ENCODE data around the gene RAB5A. TPM values are rescaled to one million over a fixed set of nuclear protein-coding genes. Genes with fewer than 3 reads are reported as not detected.
"Not testable (repeated sequence)": the region's sequence is repeated elsewhere in the genome, so short reads cannot be mapped to it uniquely, and the experiment has no call there.

Gene RAB5A
- total RNA-seq, 3 donors from 2014 or later, result 68.6 to 73.4 (median 69.2) TPM

GRCh38 chr3:19961960-19962359 is 15.1 kb downstream of the RAB5A start:
- TF ChIP-seq CTCF (IDR thresholded peaks at IDR 0.05), result no peak
- DNase-seq, result peak in 1 of 3 donors; percentile 17
- no peaks in the 10 kb centered on the region for H3K4me1 ChIP-seq (ENCODE audit: low read depth)

GRCh38 chr3:19967208-19967607 is 20.3 kb downstream of the RAB5A start:
- ATAC-seq (no peak), DNase-seq (no peak)
- TF ChIP-seq CTCF (IDR thresholded peaks at IDR 0.05), result no peak
- Histone ChIP-seq H3K9me3 (no peaks in the 10 kb centered on the region), H3K4me3 (no peak overlapping the region), H3K36me3 (ENCODE audit: low read depth) (no peaks in the 10 kb centered on the region), H3K4me1 (ENCODE audit: low read depth) (no peaks in the 10 kb centered on the region)
- intact Hi-C loops (cut with DNase I, micrococcal nuclease), result no loop called here

More at GRCh38 chr3:19961960-19962359, 15.1 kb downstream of the RAB5A start:
- no peak overlapping the region for H3K4me3 ChIP-seq
- peak; percentile 89 for ATAC-seq
- no peaks in the 10 kb centered on the region for H3K36me3 ChIP-seq (ENCODE audit: low read depth)
- intact Hi-C loops (cut with DNase I, micrococcal nuclease), result no loop called here
- H3K9me3 ChIP-seq, result no peaks in the 10 kb centered on the region

GRCh38 chr3:19967812-19968211 is 20.9 kb downstream of the RAB5A start:
- Histone ChIP-seq H3K4me1 (ENCODE audit: low read depth) (no peaks in the 10 kb centered on the region), H3K9me3 (no peaks in the 10 kb centered on the region), H3K36me3 (ENCODE audit: low read depth) (no peaks in the 10 kb centered on the region), H3K4me3 (no peak overlapping the region)
- TF ChIP-seq CTCF (IDR thresholded peaks at IDR 0.05), result no peak
- ATAC-seq (no peak), DNase-seq (no peak)
- intact Hi-C loops (cut with DNase I, micrococcal nuclease), result no loop called here

- Histone ChIP-seq H3K4me1 (ENCODE audit: low read depth) (no peaks in the 10 kb centered on the region), H3K4me3 (no peak overlapping the region), H3K36me3 (ENCODE audit: low read depth) (no peaks in the 10 kb centered on the region), H3K9me3 (no peaks in the 10 kb centered on the region)
- no peak for TF ChIP-seq CTCF (IDR thresholded peaks at IDR 0.05)
- intact Hi-C loops (cut with DNase I, micrococcal nuclease), result no loop called here
- ATAC-seq (no peak), DNase-seq (no peak)
These were observed 23.4 kb downstream of the RAB5A start for GRCh38 chr3:19970327-19970726.

GRCh38 chr3:19972054-19972453 is 25.2 kb downstream of the RAB5A start:
- ATAC-seq, result no peak
- TF ChIP-seq CTCF (IDR thresholded peaks at IDR 0.05), result no peak
- Histone ChIP-seq H3K4me3 (no peak overlapping the region), H3K36me3 (ENCODE audit: low read depth) (peaks cover 4% of the 10 kb centered on the region), H3K9me3 (no peaks in the 10 kb centered on the region), H3K4me1 (ENCODE audit: low read depth) (no peaks in the 10 kb centered on the region)
- DNase-seq, result no peak
- intact Hi-C loops (cut with DNase I, micrococcal nuclease), result no loop called here

- H3K4me1 ChIP-seq (ENCODE audit: low read depth); intact Hi-C loops (cut with DNase I, micrococcal nuclease); DNase-seq; H3K4me3 ChIP-seq; ATAC-seq; H3K36me3 ChIP-seq (ENCODE audit: low read depth); H3K9me3 ChIP-seq: not testable (repeated sequence)
These were observed 42.0 kb downstream of the RAB5A start for GRCh38 chr3:19988904-19989303.
